Measurements from ENCODE around the gene MAK. TPM values are rescaled to one million over a fixed set of nuclear protein-coding genes. Genes with fewer than 3 reads are reported as not detected.
"Not testable (repeated sequence)": the region's sequence is repeated elsewhere in the genome, so short reads cannot be mapped to it uniquely, and the experiment has no call there.

Gene MAK
- total and polyA plus RNA-seq, 5 donors from 2014 or later: 0.12 to 0.30 TPM; not detected in 3

- H3K27ac Mint-ChIP-seq: peak overlapping the region in 1 of 3 donors; percentile 68
- H3K27me3 Mint-ChIP-seq: no peaks in the 10 kb centered on the region
- H3K36me3 ChIP-seq (ENCODE audit: control insufficient read depth, insufficient read depth, low read length): peaks cover 20% of the 10 kb centered on the region
- H3K4me3 Mint-ChIP-seq: no peak overlapping the region
- H3K36me3 Mint-ChIP-seq: peaks cover 42% of the 10 kb centered on the region
- DNase-seq: no peak
- H3K9me3 Mint-ChIP-seq: no peaks in the 10 kb centered on the region
- peaks cover 0 to 8% (median 2%) of the 10 kb centered on the region in 4 donors for H3K4me1 Mint-ChIP-seq
- no peaks in the 10 kb centered on the region for H3K27me3 ChIP-seq (ENCODE audit: control insufficient read depth, insufficient read depth, low read length)
- no peak overlapping the region for H3K27ac ChIP-seq (ENCODE audit: insufficient read depth, low read length, poor library complexity, severe bottlenecking)
- H3K9me3 ChIP-seq (ENCODE audit: control insufficient read depth in 2 of 2, low read length in 2 of 2): no peaks in the 10 kb centered on the region
- H3K4me1 ChIP-seq (ENCODE audit: control insufficient read depth, insufficient read depth, low read length, poor library complexity, severe bottlenecking): no peaks in the 10 kb centered on the region
- no peak for ATAC-seq (ENCODE audit: low read depth in 2 of 2)
- H3K4me3 ChIP-seq (ENCODE audit: low read depth, low read length): no peak overlapping the region
Measured at GRCh38 chr6:10771371-10771894, 66.9 kb downstream of the MAK start.

- H3K4me3 Mint-ChIP-seq: no peak overlapping the region
- H3K27ac ChIP-seq (ENCODE audit: insufficient read depth, low read length, poor library complexity, severe bottlenecking): no peak overlapping the region
- peaks cover 17% of the 10 kb centered on the region for H3K36me3 ChIP-seq (ENCODE audit: control insufficient read depth, insufficient read depth, low read length)
- peaks cover 0 to 8% (median 1%) of the 10 kb centered on the region in 4 donors for H3K4me1 Mint-ChIP-seq
- peaks cover 32% of the 10 kb centered on the region for H3K36me3 Mint-ChIP-seq
- H3K27me3 Mint-ChIP-seq: no peaks in the 10 kb centered on the region
- H3K27me3 ChIP-seq (ENCODE audit: control insufficient read depth, insufficient read depth, low read length): no peaks in the 10 kb centered on the region
- DNase-seq (no peak), ATAC-seq (ENCODE audit: low read depth in 2 of 2) (no peak)
- H3K4me3 ChIP-seq (ENCODE audit: low read depth, low read length): no peak overlapping the region
- no peaks in the 10 kb centered on the region for H3K4me1 ChIP-seq (ENCODE audit: control insufficient read depth, insufficient read depth, low read length, poor library complexity, severe bottlenecking)
- no peaks in the 10 kb centered on the region for H3K9me3 ChIP-seq (ENCODE audit: control insufficient read depth in 2 of 2, low read length in 2 of 2)
- no peaks in the 10 kb centered on the region for H3K9me3 Mint-ChIP-seq
- no peak overlapping the region for H3K27ac Mint-ChIP-seq
Measured at GRCh38 chr6:10769419-10769818, 68.9 kb downstream of the MAK start.

GRCh38 chr6:10763006-10763405 is 75.3 kb downstream of the MAK start:
- H3K27ac ChIP-seq (ENCODE audit: insufficient read depth, low read length, poor library complexity, severe bottlenecking): no peak overlapping the region
- no peaks in the 10 kb centered on the region for H3K27me3 Mint-ChIP-seq
- H3K27ac Mint-ChIP-seq: no peak overlapping the region
- H3K9me3 Mint-ChIP-seq: no peaks in the 10 kb centered on the region
- H3K9me3 ChIP-seq (ENCODE audit: control insufficient read depth in 2 of 2, low read length in 2 of 2): no peaks in the 10 kb centered on the region
- H3K4me3 ChIP-seq (ENCODE audit: low read depth, low read length): no peak overlapping the region
- DNase-seq: no peak
- H3K4me3 Mint-ChIP-seq: no peak overlapping the region
- H3K4me1 ChIP-seq (ENCODE audit: control insufficient read depth, insufficient read depth, low read length, poor library complexity, severe bottlenecking): no peaks in the 10 kb centered on the region
- no peak for ATAC-seq (ENCODE audit: low read depth in 2 of 2)
- no peaks in the 10 kb centered on the region for H3K27me3 ChIP-seq (ENCODE audit: control insufficient read depth, insufficient read depth, low read length)
- peaks cover 6 to 14% (median 11%) of the 10 kb centered on the region in 4 donors for H3K4me1 Mint-ChIP-seq
- H3K36me3 Mint-ChIP-seq: peaks cover 25% of the 10 kb centered on the region
- H3K36me3 ChIP-seq (ENCODE audit: control insufficient read depth, insufficient read depth, low read length): peaks cover 4% of the 10 kb centered on the region

GRCh38 chr6:10759884-10760329 is 78.4 kb downstream of the MAK start:
- H3K4me3 ChIP-seq (ENCODE audit: low read depth, low read length): no peak overlapping the region
- H3K27me3 ChIP-seq (ENCODE audit: control insufficient read depth, insufficient read depth, low read length): no peaks in the 10 kb centered on the region
- ATAC-seq (ENCODE audit: low read depth in 2 of 2): no peak
- no peaks in the 10 kb centered on the region for H3K9me3 ChIP-seq (ENCODE audit: control insufficient read depth in 2 of 2, low read length in 2 of 2)
- Mint-ChIP-seq H3K36me3 (peaks cover 48% of the 10 kb centered on the region), H3K9me3 (no peaks in the 10 kb centered on the region), H3K27ac (peak overlapping the region in 1 of 3 donors; percentile 17), H3K4me1 (peaks cover 14 to 23% (median 19%) of the 10 kb centered on the region in 4 donors), H3K27me3 (no peaks in the 10 kb centered on the region), H3K4me3 (no peak overlapping the region)
- no peak overlapping the region for H3K27ac ChIP-seq (ENCODE audit: insufficient read depth, low read length, poor library complexity, severe bottlenecking)
- no peak for DNase-seq
- no peaks in the 10 kb centered on the region for H3K4me1 ChIP-seq (ENCODE audit: control insufficient read depth, insufficient read depth, low read length, poor library complexity, severe bottlenecking)
- peaks cover 31% of the 10 kb centered on the region for H3K36me3 ChIP-seq (ENCODE audit: control insufficient read depth, insufficient read depth, low read length)

GRCh38 chr6:10759312-10759839 is 79.0 kb downstream of the MAK start:
- no peaks in the 10 kb centered on the region for H3K27me3 Mint-ChIP-seq
- Histone ChIP-seq H3K36me3 (ENCODE audit: control insufficient read depth, insufficient read depth, low read length) (peaks cover 35% of the 10 kb centered on the region), H3K27ac (ENCODE audit: insufficient read depth, low read length, poor library complexity, severe bottlenecking) (no peak overlapping the region), H3K9me3 (ENCODE audit: control insufficient read depth in 2 of 2, low read length in 2 of 2) (no peaks in the 10 kb centered on the region), H3K4me1 (ENCODE audit: control insufficient read depth, insufficient read depth, low read length, poor library complexity, severe bottlenecking) (no peaks in the 10 kb centered on the region), H3K27me3 (ENCODE audit: control insufficient read depth, insufficient read depth, low read length) (no peaks in the 10 kb centered on the region), H3K4me3 (ENCODE audit: low read depth, low read length) (no peak overlapping the region)
- peaks cover 20 to 27% (median 22%) of the 10 kb centered on the region in 4 donors for H3K4me1 Mint-ChIP-seq
- H3K4me3 Mint-ChIP-seq: peak overlapping the region in 1 of 4 donors; percentile 47
- H3K36me3 Mint-ChIP-seq: peaks cover 53% of the 10 kb centered on the region
- ATAC-seq (ENCODE audit: low read depth in 2 of 2) (no peak), DNase-seq (peak in 1 of 3 donors; percentile 61)
- peak overlapping the region in 1 of 3 donors; percentile 13 for H3K27ac Mint-ChIP-seq
- H3K9me3 Mint-ChIP-seq: no peaks in the 10 kb centered on the region

- Mint-ChIP-seq H3K4me3 (no peak overlapping the region), H3K9me3 (peaks cover 0 to 2% (median 0%) of the 10 kb centered on the region in 7 donors), H3K36me3 (peaks cover 64% of the 10 kb centered on the region), H3K27me3 (no peaks in the 10 kb centered on the region), H3K4me1 (peaks cover 22 to 50% (median 40%) of the 10 kb centered on the region in 4 donors), H3K27ac (peak overlapping the region in 2 of 3 donors; percentile 32 to 53)
- ATAC-seq (ENCODE audit: low read depth in 2 of 2) (no peak), DNase-seq (no peak)
- H3K27me3 ChIP-seq (ENCODE audit: control insufficient read depth, insufficient read depth, low read length): no peaks in the 10 kb centered on the region
- no peak overlapping the region for H3K27ac ChIP-seq (ENCODE audit: insufficient read depth, low read length, poor library complexity, severe bottlenecking)
- peaks cover 3% of the 10 kb centered on the region for H3K4me1 ChIP-seq (ENCODE audit: control insufficient read depth, insufficient read depth, low read length, poor library complexity, severe bottlenecking)
- H3K4me3 ChIP-seq (ENCODE audit: low read depth, low read length): no peak overlapping the region
- H3K36me3 ChIP-seq (ENCODE audit: control insufficient read depth, insufficient read depth, low read length): peaks cover 63% of the 10 kb centered on the region
- H3K9me3 ChIP-seq (ENCODE audit: control insufficient read depth in 2 of 2, low read length in 2 of 2): no peaks in the 10 kb centered on the region
Measured at GRCh38 chr6:10756085-10756484, 82.3 kb downstream of the MAK start.

- not testable (repeated sequence) for H3K27me3 Mint-ChIP-seq; H3K27ac Mint-ChIP-seq; H3K27me3 ChIP-seq (ENCODE audit: control insufficient read depth, insufficient read depth, low read length); H3K4me3 ChIP-seq (ENCODE audit: low read depth, low read length); H3K9me3 ChIP-seq (ENCODE audit: control insufficient read depth in 2 of 2, low read length in 2 of 2); ATAC-seq (ENCODE audit: low read depth in 2 of 2); H3K27ac ChIP-seq (ENCODE audit: insufficient read depth, low read length, poor library complexity, severe bottlenecking); H3K9me3 Mint-ChIP-seq; DNase-seq
- Histone ChIP-seq H3K4me1 (ENCODE audit: control insufficient read depth, insufficient read depth, low read length, poor library complexity, severe bottlenecking) (peaks cover 32% of the 10 kb centered on the region), H3K36me3 (ENCODE audit: control insufficient read depth, insufficient read depth, low read length) (peaks cover 60% of the 10 kb centered on the region)
- Mint-ChIP-seq H3K36me3 (peaks cover 46% of the 10 kb centered on the region), H3K4me1 (peaks cover 25 to 81% (median 57%) of the 10 kb centered on the region in 4 donors), H3K4me3 (peak overlapping the region in 1 of 4 donors; percentile 98)
Measured at GRCh38 chr6:10751757-10752156, 86.6 kb downstream of the MAK start.

- H3K27me3 Mint-ChIP-seq; ATAC-seq (ENCODE audit: low read depth in 2 of 2); H3K9me3 ChIP-seq (ENCODE audit: control insufficient read depth in 2 of 2, low read length in 2 of 2); DNase-seq; H3K9me3 Mint-ChIP-seq; H3K27me3 ChIP-seq (ENCODE audit: control insufficient read depth, insufficient read depth, low read length); H3K4me3 ChIP-seq (ENCODE audit: low read depth, low read length); H3K27ac ChIP-seq (ENCODE audit: insufficient read depth, low read length, poor library complexity, severe bottlenecking); H3K27ac Mint-ChIP-seq: not testable (repeated sequence)
- Mint-ChIP-seq H3K4me3 (peak overlapping the region in 2 of 4 donors; percentile 94 to 98), H3K4me1 (peaks cover 29 to 87% (median 61%) of the 10 kb centered on the region in 4 donors), H3K36me3 (peaks cover 36% of the 10 kb centered on the region)
- H3K4me1 ChIP-seq (ENCODE audit: control insufficient read depth, insufficient read depth, low read length, poor library complexity, severe bottlenecking): peaks cover 36% of the 10 kb centered on the region
- peaks cover 49% of the 10 kb centered on the region for H3K36me3 ChIP-seq (ENCODE audit: control insufficient read depth, insufficient read depth, low read length)
Measured at GRCh38 chr6:10750568-10750967, 87.8 kb downstream of the MAK start.

Measured in CD4-positive, CD25-positive, alpha-beta regulatory T cell (primary cell).